ENCODE data around the gene PPP3CA.

DNA sequence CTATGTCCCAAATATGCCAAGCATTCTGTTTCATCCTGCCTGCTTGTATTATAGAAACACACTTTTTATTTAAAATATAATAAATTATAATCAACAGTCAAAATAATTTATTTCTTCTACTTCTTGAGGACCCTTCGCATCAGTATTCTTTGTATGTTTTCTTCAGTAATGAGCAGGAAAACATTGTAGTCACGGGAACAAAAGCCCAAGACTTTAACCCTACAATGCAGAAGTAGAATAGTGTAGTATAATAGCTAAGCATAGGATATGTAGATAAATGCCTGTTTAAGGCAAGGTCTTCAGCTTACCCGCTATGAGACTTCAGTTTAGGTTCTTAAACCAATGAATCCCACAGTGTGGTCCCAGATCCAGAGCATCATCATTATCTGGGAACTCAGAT, 156.6 kb downstream of the PPP3CA start:
- TF ChIP-seq, protein P1, sequence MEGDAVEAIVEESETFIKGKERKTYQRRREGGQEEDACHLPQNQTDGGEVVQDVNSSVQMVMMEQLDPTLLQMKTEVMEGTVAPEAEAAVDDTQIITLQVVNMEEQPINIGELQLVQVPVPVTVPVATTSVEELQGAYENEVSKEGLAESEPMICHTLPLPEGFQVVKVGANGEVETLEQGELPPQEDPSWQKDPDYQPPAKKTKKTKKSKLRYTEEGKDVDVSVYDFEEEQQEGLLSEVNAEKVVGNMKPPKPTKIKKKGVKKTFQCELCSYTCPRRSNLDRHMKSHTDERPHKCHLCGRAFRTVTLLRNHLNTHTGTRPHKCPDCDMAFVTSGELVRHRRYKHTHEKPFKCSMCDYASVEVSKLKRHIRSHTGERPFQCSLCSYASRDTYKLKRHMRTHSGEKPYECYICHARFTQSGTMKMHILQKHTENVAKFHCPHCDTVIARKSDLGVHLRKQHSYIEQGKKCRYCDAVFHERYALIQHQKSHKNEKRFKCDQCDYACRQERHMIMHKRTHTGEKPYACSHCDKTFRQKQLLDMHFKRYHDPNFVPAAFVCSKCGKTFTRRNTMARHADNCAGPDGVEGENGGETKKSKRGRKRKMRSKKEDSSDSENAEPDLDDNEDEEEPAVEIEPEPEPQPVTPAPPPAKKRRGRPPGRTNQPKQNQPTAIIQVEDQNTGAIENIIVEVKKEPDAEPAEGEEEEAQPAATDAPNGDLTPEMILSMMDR (IDR thresholded peaks at IDR 0.05): no peak
- TF ChIP-seq POLR2A (IDR thresholded peaks at IDR 0.05): no peak
